ENCODE measurements around the gene TMEM94.
A peak's percentile ranks its signal among the peaks of the same experiment; 100 is the strongest.

The TMEM94 gene

GRCh38 chr17:75514299-75514918 lies 58.0 kb downstream of the TMEM94 start (continued):
- TF ChIP-seq ZNF274 (IDR thresholded peaks at IDR 0.05; ENCODE audit: low read length) (no peak), ZNF274 (tag by site-specific recombination; IDR thresholded peaks at IDR 0.05; ENCODE audit: borderline replicate concordance) (no peak), ZNF626 (tag by site-specific recombination; IDR thresholded peaks at IDR 0.05) (no peak), ZNF639 (tag by site-specific recombination; IDR thresholded peaks at IDR 0.05) (no peak), ZNF148 (tag by site-specific recombination; IDR thresholded peaks at IDR 0.05; ENCODE audit: borderline replicate concordance) (no peak), ZNF843 (tag by site-specific recombination; IDR thresholded peaks at IDR 0.05) (no peak), ZBTB6 (tag by site-specific recombination; IDR thresholded peaks at IDR 0.05) (peak; percentile 48; the same call in 1 of the 2 replicates), ZNF2 (tag by site-specific recombination; IDR thresholded peaks at IDR 0.05) (no peak), GLIS2 (tag by site-specific recombination; IDR thresholded peaks at IDR 0.05) (peak; percentile 54), ZNF621 (tag by site-specific recombination; IDR thresholded peaks at IDR 0.05) (no peak), ZNF391 (tag by site-specific recombination; IDR thresholded peaks at IDR 0.05; ENCODE audit: borderline replicate concordance, low read depth) (no peak), ZNF16 (tag by site-specific recombination; IDR thresholded peaks at IDR 0.05; ENCODE audit: low read depth) (no peak), ZBTB44 (tag by site-specific recombination; IDR thresholded peaks at IDR 0.05) (no peak), GLIS1 (tag by site-specific recombination; IDR thresholded peaks at IDR 0.05) (peak; percentile 85), ZNF585B (tag by site-specific recombination; IDR thresholded peaks at IDR 0.05) (no peak), ZNF202 (tag by site-specific recombination; IDR thresholded peaks at IDR 0.05; ENCODE audit: borderline replicate concordance) (no peak), ZBTB26 (tag by site-specific recombination; optimal IDR thresholded peaks at IDR 0.05) (no peak), PRDM6 (tag by site-specific recombination; IDR thresholded peaks at IDR 0.05) (no peak), ZNF664 (tag by site-specific recombination; IDR thresholded peaks at IDR 0.05) (no peak), ZNF677 (tag by site-specific recombination; IDR thresholded peaks at IDR 0.05) (no peak), ZNF571 (tag by site-specific recombination; IDR thresholded peaks at IDR 0.05) (no peak), SP7 (tag by site-specific recombination; IDR thresholded peaks at IDR 0.05) (peak; percentile 44; the same call in 1 of the 2 replicates), ZNF266 (tag by site-specific recombination; IDR thresholded peaks at IDR 0.05; ENCODE audit: low read depth) (no peak), ZNF76 (tag by site-specific recombination; IDR thresholded peaks at IDR 0.05; ENCODE audit: borderline replicate concordance, low read depth) (peak; percentile 67), BCL11A (tag by site-specific recombination; IDR thresholded peaks at IDR 0.05; ENCODE audit: low read depth) (no peak), ZNF366 (tag by site-specific recombination; conservative IDR thresholded peaks at IDR 0.05) (no peak), ZNF747 (tag by site-specific recombination; IDR thresholded peaks at IDR 0.05) (no peak), GLI2 (tag by site-specific recombination; IDR thresholded peaks at IDR 0.05; ENCODE audit: borderline replicate concordance, low read depth) (no peak), REPIN1 (tag by site-specific recombination; IDR thresholded peaks at IDR 0.05; ENCODE audit: low read depth) (no peak), ZNF24 (tag by site-specific recombination; IDR thresholded peaks at IDR 0.05) (no peak), ZSCAN30 (tag by site-specific recombination; IDR thresholded peaks at IDR 0.05) (no peak), ZNF133 (tag by site-specific recombination; IDR thresholded peaks at IDR 0.05) (no peak)
